ENCODE data around the gene HIRIP3. TPM values are rescaled to one million over a fixed set of nuclear protein-coding genes. Genes with fewer than 3 reads are reported as not detected.

HIRIP3 gene
- total RNA-seq, 1 donor from 2014 or later, result 7.1 TPM

DNA sequence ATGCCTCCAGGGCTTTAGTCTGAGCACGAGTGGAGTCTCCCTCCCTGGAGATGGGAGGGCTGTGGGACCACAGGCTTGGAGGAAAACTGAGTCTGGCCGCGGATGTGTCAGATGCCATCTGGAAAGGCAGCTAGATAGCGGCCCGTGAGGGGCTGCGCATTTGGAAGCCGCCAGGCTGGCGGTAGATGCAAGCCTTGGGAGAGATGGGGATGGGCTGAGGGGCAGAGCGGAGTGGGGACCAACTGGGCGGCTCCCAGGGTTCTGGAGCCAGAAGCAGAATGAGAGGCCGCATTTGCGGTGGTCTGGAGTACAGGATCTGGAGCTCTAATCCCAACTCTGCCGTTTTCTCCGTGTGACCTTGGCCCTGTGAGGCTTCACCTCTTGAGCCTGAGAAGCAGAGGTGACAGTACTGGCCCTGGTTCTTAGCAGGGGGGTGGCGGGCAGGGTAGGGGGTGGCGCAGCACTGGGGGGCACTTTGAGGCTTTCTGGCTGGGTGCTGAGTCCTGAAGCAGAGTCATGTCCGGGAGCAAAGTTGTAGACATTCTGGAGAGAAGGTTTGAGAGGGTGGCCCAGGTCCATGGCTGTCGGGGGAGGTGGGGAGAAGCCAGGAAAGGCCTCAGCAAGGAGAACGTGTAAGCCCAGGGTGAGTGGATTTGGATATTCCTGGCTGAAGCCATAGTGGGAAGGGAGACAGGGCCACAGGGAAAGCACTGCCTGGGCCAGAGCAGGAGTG, 7.4 kb upstream of the HIRIP3 start:
- peaks cover 0 to 16% of the 10 kb centered on the region in 2 donors for H3K36me3 ChIP-seq
- H3K4me1 ChIP-seq, result no peaks in the 10 kb centered on the region
- no peaks in the 10 kb centered on the region for H3K9me3 ChIP-seq
- intact Hi-C loops (cut with DNase I), result loop anchor here (10.0 kb wide), 1 partner anchor 78 kb away; the partner anchor contains the start of gene KCTD13
- DNase-seq (ENCODE audit: extremely low spot score in 2 of 2), result no peak
- no peak overlapping the region for H3K4me3 ChIP-seq
- TF ChIP-seq, protein P1, sequence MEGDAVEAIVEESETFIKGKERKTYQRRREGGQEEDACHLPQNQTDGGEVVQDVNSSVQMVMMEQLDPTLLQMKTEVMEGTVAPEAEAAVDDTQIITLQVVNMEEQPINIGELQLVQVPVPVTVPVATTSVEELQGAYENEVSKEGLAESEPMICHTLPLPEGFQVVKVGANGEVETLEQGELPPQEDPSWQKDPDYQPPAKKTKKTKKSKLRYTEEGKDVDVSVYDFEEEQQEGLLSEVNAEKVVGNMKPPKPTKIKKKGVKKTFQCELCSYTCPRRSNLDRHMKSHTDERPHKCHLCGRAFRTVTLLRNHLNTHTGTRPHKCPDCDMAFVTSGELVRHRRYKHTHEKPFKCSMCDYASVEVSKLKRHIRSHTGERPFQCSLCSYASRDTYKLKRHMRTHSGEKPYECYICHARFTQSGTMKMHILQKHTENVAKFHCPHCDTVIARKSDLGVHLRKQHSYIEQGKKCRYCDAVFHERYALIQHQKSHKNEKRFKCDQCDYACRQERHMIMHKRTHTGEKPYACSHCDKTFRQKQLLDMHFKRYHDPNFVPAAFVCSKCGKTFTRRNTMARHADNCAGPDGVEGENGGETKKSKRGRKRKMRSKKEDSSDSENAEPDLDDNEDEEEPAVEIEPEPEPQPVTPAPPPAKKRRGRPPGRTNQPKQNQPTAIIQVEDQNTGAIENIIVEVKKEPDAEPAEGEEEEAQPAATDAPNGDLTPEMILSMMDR (IDR thresholded peaks at IDR 0.05), result no peak
- no peak for TF ChIP-seq POLR2A (IDR thresholded peaks at IDR 0.05)
- no peak for TF ChIP-seq POLR2AphosphoS5 (IDR thresholded peaks at IDR 0.05; ENCODE audit: insufficient read depth in 1 of 2, low read depth in 1 of 2)
- H3K27me3 ChIP-seq, result no peaks in the 10 kb centered on the region
- H3K27ac ChIP-seq, result no peak overlapping the region

DNA sequence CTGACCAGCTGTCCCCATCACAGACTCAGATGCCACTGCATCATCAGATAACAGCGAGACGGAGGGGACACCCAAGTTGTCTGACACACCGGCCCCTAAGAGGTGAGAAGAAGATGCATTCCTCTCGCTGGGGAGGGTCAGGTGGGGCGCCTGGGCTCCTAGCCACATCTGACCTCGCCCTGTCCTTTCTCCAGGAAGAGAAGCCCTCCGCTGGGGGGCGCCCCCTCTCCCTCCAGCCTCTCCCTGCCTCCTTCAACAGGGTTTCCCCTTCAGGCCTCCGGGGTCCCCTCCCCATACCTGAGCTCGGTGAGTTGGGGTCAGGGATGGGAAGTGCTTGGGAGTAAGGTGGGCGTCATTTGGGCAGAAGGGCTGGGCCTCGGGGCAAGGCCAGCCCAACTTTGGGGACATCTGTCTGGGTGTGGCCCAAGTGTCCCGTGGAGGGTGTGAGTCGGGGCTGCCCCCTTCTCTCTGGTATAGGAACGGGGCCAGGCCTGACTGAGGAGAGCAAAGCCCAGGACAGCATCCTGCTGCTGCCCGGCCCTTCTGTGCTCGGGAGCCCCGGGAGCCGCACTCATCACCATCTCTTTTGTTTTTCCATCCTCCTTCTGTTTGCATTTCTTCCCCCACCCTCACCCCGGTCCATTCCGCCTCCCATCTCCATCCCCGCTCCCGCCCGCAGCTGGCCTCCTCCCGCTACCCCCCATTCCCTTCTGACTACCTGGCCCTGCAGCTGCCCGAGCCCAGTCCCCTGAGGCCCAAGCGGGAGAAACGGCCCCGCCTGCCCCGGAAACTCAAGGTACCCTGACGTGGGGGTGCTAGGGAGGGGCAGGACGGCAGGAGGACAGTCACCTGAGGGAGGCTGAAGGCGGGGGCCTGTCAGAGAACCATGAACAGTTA, 5.6 kb upstream of the HIRIP3 start:
- Histone ChIP-seq H3K36me3 (peaks cover 0 to 21% of the 10 kb centered on the region in 2 donors), H3K4me1 (peaks cover 9% of the 10 kb centered on the region), H3K9me3 (no peaks in the 10 kb centered on the region), H3K27me3 (no peaks in the 10 kb centered on the region), H3K27ac (no peak overlapping the region), H3K4me3 (no peak overlapping the region)
- intact Hi-C loops (cut with DNase I), result loop anchor here (10.0 kb wide), 1 partner anchor 76 kb away; the partner anchor contains the start of gene KCTD13
- DNase-seq (ENCODE audit: extremely low spot score in 2 of 2), result no peak
- TF ChIP-seq POLR2A (IDR thresholded peaks at IDR 0.05) (no peak), POLR2AphosphoS5 (IDR thresholded peaks at IDR 0.05; ENCODE audit: insufficient read depth in 1 of 2, low read depth in 1 of 2) (no peak)
- TF ChIP-seq, protein P1 (IDR thresholded peaks at IDR 0.05), result no peak

- H3K27ac ChIP-seq, result no peak overlapping the region
- no peak overlapping the region for H3K4me3 ChIP-seq
- H3K36me3 ChIP-seq, result peaks cover 0 to 21% of the 10 kb centered on the region in 2 donors
- intact Hi-C loops (cut with DNase I), result loop anchor here (5.0 to 10.0 kb wide), 2 partner anchors 75 to 187 kb away; partner anchors contain the start of genes KCTD13 and PRRT2
- DNase-seq (ENCODE audit: extremely low spot score in 2 of 2), result no peak
- peaks cover 14% of the 10 kb centered on the region for H3K4me1 ChIP-seq
- TF ChIP-seq POLR2A (IDR thresholded peaks at IDR 0.05) (no peak), POLR2AphosphoS5 (IDR thresholded peaks at IDR 0.05; ENCODE audit: insufficient read depth in 1 of 2, low read depth in 1 of 2) (no peak)
- TF ChIP-seq, protein P1 (IDR thresholded peaks at IDR 0.05), result no peak
- H3K27me3 ChIP-seq, result no peaks in the 10 kb centered on the region
- no peaks in the 10 kb centered on the region for H3K9me3 ChIP-seq
Measured at GRCh38 chr16:29999605-30000004, 4.2 kb upstream of the HIRIP3 start.

DNA sequence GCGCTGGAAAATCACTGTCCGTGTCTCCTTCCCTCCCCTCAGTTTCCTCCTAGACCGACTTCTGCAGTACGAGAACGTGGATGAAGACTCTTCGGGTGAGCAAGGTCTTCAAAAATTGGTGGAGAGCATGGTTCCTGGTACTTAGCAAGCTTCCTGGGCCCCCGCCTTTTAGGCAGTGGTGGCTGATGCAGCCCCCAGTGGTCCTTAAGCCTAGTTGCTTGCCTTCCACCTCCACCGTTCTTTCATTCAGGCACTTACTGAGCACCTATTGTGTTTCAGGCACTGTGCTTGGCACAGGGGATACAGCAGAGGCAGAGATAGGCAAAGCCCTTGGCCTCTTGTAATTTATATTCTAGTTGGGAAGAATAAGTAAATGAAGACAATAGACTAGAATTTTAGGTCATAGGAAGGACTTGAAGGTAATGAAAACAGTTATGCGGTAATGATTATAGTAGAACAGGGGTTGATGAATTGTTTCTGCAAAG, 1.4 kb upstream of the HIRIP3 start:
- H3K4me3 ChIP-seq, result peak overlapping the region; percentile 79 to 91
- peak overlapping the region; percentile 89 for H3K27ac ChIP-seq
- H3K9me3 ChIP-seq, result no peaks in the 10 kb centered on the region
- DNase-seq (ENCODE audit: extremely low spot score in 2 of 2), result no peak
- TF ChIP-seq POLR2AphosphoS5 (IDR thresholded peaks at IDR 0.05; ENCODE audit: insufficient read depth in 1 of 2, low read depth in 1 of 2), result no peak
- TF ChIP-seq POLR2A (IDR thresholded peaks at IDR 0.05), result no peak
- TF ChIP-seq, protein P1 (IDR thresholded peaks at IDR 0.05), result no peak
- H3K36me3 ChIP-seq, result peaks cover 0 to 29% of the 10 kb centered on the region in 2 donors
- peaks cover 24% of the 10 kb centered on the region for H3K4me1 ChIP-seq
- H3K27me3 ChIP-seq, result no peaks in the 10 kb centered on the region
- intact Hi-C loops (cut with DNase I), result loop anchor here (5.0 kb wide), 1 partner anchor 185 kb away; the partner anchor contains the start of gene PRRT2
